Measurements from ENCODE around the gene SLC16A2.

The SLC16A2 gene

GRCh38 chrX:74535408-74536151 lies 114.3 kb downstream of the SLC16A2 start:
- no peak for DNase-seq (ENCODE audit: low read depth in 3 of 3, low spot score in 1 of 3)

GRCh38 chrX:74536152-74536831 lies 115.0 kb downstream of the SLC16A2 start:
- DNase-seq (ENCODE audit: low read depth in 3 of 3, low spot score in 1 of 3), result no peak

GRCh38 chrX:74536832-74537371 lies 115.6 kb downstream of the SLC16A2 start:
- no peak for DNase-seq (ENCODE audit: low read depth in 3 of 3, low spot score in 1 of 3)

GRCh38 chrX:74540635-74541249 lies 119.4 kb downstream of the SLC16A2 start:
- no peak for DNase-seq (ENCODE audit: low read depth in 3 of 3, low spot score in 1 of 3)

- DNase-seq (ENCODE audit: low read depth in 3 of 3, low spot score in 1 of 3), result no peak
These were observed 124.7 kb downstream of the SLC16A2 start for GRCh38 chrX:74545880-74546523.

GRCh38 chrX:74546984-74547383 lies 125.7 kb downstream of the SLC16A2 start:
- DNase-seq (ENCODE audit: low read depth in 3 of 3, low spot score in 1 of 3), result no peak

GRCh38 chrX:74550295-74550802 lies 129.1 kb downstream of the SLC16A2 start:
- DNase-seq (ENCODE audit: low read depth in 3 of 3, low spot score in 1 of 3), result peak; percentile 49 to 79 (median 78)

- DNase-seq (ENCODE audit: low read depth in 3 of 3, low spot score in 1 of 3), result no peak
These were observed 130.6 kb downstream of the SLC16A2 start for GRCh38 chrX:74551934-74552333.

GRCh38 chrX:74557378-74557777 lies 136.1 kb downstream of the SLC16A2 start:
- DNase-seq (ENCODE audit: low read depth in 3 of 3, low spot score in 1 of 3), result no peak

GRCh38 chrX:74578137-74578536 lies 156.8 kb downstream of the SLC16A2 start:
- no peak for DNase-seq (ENCODE audit: low read depth in 3 of 3, low spot score in 1 of 3)

- DNase-seq (ENCODE audit: low read depth in 3 of 3, low spot score in 1 of 3), result no peak
These were observed 158.4 kb downstream of the SLC16A2 start for GRCh38 chrX:74579597-74580198.
